Measurements from ENCODE around the gene XCL2.

DNA sequence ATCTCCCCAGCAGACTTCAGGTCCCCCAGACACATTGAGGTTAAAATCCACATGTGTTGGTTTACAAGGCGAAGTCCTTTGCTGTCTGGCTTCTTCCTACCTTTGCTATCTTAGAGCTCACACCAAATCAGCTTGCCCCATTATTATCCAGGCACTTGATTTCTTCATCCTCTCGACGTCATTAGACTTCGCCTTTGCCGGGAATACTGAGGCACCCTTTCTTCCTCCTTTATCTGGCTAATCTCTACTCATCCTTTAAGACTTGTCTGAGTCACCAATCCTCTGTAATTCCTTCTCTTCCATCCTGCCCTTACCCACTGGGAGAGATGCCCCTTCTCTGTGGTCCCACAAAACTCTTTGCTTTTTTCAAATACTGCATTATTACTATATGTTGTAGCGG is 9.2 kb upstream of the XCL2 start:
- TF ChIP-seq CBFB (IDR thresholded peaks at IDR 0.05; ENCODE audit: low read depth): no peak
- TF ChIP-seq GABPA (IDR thresholded peaks at IDR 0.05; ENCODE audit: low read depth): no peak
- no peak for TF ChIP-seq POLR2A (IDR thresholded peaks at IDR 0.05; ENCODE audit: low read depth, low read length)
- TF ChIP-seq, protein P1, sequence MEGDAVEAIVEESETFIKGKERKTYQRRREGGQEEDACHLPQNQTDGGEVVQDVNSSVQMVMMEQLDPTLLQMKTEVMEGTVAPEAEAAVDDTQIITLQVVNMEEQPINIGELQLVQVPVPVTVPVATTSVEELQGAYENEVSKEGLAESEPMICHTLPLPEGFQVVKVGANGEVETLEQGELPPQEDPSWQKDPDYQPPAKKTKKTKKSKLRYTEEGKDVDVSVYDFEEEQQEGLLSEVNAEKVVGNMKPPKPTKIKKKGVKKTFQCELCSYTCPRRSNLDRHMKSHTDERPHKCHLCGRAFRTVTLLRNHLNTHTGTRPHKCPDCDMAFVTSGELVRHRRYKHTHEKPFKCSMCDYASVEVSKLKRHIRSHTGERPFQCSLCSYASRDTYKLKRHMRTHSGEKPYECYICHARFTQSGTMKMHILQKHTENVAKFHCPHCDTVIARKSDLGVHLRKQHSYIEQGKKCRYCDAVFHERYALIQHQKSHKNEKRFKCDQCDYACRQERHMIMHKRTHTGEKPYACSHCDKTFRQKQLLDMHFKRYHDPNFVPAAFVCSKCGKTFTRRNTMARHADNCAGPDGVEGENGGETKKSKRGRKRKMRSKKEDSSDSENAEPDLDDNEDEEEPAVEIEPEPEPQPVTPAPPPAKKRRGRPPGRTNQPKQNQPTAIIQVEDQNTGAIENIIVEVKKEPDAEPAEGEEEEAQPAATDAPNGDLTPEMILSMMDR (IDR thresholded peaks at IDR 0.05 in 2 of 3, conservative IDR thresholded peaks at IDR 0.05 in 1 of 3; ENCODE audit: control insufficient read depth in 2 of 3, extremely low read depth in 1 of 3, insufficient read depth in 1 of 3, low read depth in 3 of 3, low read length in 3 of 3): no peak
- no peak for TF ChIP-seq CHD2 (IDR thresholded peaks at IDR 0.05; ENCODE audit: borderline replicate concordance, low read depth, low read length)
- no peak for TF ChIP-seq NR2C2 (IDR thresholded peaks at IDR 0.05; ENCODE audit: borderline replicate concordance, control insufficient read depth, insufficient read length, low read depth)
- no peak for TF ChIP-seq ZNF24 (IDR thresholded peaks at IDR 0.05)
- no peak for TF ChIP-seq EGR1 (IDR thresholded peaks at IDR 0.05; ENCODE audit: borderline replicate concordance in 1 of 2, low read depth in 2 of 2, low read length in 2 of 2)
- no peak for TF ChIP-seq ETV6 (conservative IDR thresholded peaks at IDR 0.05 in 1 of 2, IDR thresholded peaks at IDR 0.05 in 1 of 2; ENCODE audit: borderline replicate concordance in 1 of 2, low read depth in 1 of 2)
- TF ChIP-seq EZH2 (IDR thresholded peaks at IDR 0.05; ENCODE audit: borderline replicate concordance, control insufficient read depth, low read depth, low read length): no peak
- no peak for TF ChIP-seq BRCA1 (IDR thresholded peaks at IDR 0.05; ENCODE audit: low read depth, low read length)
- TF ChIP-seq ESRRA (IDR thresholded peaks at IDR 0.05; ENCODE audit: low read length): no peak
